ENCODE measurements around the gene ZNF639.
"Not testable (repeated sequence)": the region's sequence is repeated elsewhere in the genome, so short reads cannot be mapped to it uniquely, and the experiment has no call there.

Gene ZNF639

DNA sequence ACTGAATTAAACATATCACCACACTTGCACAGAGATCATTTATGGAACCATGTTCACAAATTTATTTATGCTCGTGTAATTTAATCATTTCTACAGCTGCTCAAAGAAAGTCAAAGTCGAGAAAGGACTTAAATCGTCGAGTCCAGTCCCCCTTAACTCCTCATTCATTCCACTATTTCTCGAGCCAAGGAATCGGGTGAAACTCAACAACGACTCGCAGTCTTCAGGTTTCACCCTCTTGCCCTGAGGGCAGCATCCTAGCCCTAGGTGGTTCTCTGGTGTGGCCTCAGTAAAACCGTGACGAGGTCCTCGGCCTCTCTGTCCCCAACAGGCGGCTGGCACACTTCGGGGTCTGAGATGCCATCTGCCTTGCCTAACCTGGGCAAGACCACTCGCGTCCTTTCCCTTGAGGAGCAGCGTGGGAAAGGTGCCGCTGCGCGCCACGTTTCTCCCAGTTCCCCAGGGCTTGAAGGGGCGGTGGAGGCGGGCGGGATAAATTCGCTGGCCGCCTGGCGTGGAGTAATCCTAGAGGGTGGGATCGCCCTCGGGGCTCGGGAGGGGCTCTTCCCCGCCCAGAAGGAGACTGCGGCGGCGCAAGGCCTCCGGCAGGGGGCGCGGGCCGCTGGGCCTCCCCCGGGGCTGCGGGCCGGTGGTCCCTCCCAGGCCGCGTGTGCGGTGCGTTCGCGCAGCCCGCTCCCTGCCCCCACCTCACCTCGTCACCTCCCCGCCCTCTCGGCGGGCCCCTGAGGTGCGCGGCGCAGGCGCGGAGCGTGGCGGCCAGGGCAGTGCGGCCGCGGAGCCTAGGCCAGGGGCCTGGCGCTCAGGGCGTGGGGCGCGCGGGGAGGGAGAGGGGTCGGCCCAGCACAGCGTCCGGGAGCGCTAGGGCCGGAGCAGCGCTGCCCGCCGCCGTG is at the start of gene ZNF639:
Gene ZNF639 (plus strand): TSS at position 746 of the 911 bp plus-strand sequence. CDS start 5,263 bp downstream, outside the sequence.
- DNase-seq: peak; percentile 54 to 82 (median 68)

GRCh38 chr3:179274434-179274833 is 48.4 kb upstream of the ZNF639 start:
- DNase-seq: not testable (repeated sequence)

DNA sequence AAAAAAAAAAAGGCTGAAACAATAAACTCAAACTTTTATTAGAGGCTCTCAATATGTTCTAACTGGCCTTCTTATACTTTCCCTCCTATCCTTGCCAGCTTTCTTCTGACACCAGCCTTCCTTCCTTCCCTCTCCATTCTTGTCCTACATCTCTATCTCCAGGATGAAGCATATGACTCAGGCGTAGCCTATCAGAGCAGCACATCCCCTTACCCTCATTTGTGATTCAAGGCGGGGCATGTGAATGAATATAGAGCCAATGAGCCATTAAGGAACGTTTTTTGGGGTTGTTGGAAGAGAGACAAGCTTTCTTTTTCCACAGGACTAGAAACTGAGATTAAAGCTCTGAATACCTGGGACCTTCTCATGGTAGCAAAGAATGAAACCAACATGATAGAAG is 46.8 kb upstream of the ZNF639 start:
- no peak for DNase-seq

DNA sequence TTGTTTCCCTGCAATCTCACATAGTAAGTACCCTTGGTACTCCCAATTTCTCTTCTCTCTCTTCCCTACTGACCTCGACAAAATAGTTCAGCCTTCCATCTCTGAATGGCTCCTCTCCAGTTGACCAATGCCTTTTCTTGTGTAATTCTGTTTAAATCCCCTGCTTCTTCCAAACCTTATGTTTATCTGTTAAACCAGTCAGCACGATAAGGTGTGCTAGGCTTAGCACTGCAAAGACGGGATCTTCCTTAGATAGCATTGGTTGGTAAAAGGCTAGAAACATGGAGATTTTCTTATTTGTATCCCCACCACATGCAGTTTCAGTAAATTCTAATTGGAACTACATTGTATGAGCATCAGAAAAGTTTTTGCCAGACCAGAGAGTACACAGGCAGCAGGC is 46.1 kb upstream of the ZNF639 start:
- DNase-seq: no peak

- DNase-seq: no peak
These were observed 44.7 kb upstream of the ZNF639 start for GRCh38 chr3:179278151-179278550.

DNA sequence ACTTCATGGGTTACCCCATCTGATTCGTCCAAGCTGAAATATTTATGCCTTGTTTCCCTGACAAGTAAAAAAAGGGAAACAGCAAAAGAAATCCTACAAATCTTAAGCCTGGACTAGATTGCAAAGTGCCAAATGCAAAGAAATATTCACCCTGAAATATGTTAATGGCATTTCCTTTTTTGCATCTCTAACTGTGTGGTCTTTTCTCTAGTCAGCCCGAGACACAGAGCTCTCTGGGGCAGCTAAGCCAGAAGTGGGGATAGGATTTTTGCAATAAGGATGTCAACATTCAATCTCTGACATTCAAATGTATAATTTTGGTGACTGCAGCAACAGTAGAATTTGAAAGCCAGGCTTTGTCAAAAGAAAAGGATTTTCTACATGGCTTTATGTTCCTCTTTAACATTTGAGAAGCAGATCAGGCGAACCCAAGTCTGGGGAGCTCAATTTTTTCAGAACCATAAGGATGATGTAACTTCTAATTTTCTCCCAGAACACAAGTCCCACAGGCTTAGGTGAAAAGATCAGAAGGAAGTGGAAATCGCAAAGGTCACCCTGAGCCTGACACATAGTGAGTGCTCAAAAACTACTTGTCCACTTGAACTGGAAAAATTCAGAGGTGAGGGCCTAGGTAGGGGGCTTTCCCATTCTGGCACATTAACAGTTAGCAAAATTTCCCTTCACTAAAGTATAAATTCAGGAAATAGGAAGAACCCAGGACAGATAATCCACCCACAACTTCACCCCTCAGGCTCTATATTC is 43.7 kb upstream of the ZNF639 start:
- no peak for DNase-seq

DNA sequence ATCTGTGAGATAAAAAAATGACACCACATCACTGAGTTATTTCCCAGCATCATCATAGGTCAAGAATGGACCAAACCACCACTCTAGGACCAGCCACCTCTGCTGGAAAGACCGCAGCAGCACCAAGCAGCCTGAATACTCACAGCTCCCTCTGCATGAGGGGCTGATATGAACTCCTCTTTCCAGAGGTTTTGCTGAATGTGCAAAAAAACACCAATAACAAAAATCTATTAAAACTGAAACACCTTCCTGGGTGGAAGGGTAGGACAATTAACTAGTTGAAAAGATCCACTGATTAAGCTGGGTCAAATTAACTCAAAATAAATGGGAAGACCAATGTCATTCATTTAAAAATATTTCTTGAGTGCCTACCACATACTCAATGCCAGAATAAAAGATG is 43.0 kb upstream of the ZNF639 start:
- no peak for DNase-seq

GRCh38 chr3:179281825-179282224 is 41.0 kb upstream of the ZNF639 start:
- no peak for DNase-seq

- DNase-seq: no peak
These were observed 36.5 kb upstream of the ZNF639 start for GRCh38 chr3:179286331-179286730.

DNA sequence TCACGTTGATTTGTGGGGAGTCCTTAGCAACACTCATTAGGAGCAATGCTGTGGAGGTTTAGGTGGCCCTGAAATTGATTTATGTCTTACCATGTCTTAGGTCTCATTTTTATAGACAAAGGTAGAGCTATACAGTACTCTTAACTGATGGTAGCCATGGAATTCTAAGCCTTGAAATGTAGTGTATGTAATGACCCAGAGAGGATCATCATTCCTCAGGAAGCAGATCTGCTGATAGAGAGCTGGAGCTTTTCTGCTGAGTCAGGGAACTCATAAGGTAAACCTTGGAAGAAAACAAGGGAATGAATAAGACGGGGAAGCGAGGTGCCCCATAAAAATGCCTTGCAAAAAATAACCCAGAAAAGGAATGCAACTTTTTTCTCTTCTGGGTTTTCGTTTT is 34.0 kb upstream of the ZNF639 start:
- no peak for DNase-seq

- no peak for DNase-seq
These were observed 33.5 kb upstream of the ZNF639 start for GRCh38 chr3:179289295-179289694.

- DNase-seq: no peak
These were observed 30.4 kb upstream of the ZNF639 start for GRCh38 chr3:179292450-179292849.

DNA sequence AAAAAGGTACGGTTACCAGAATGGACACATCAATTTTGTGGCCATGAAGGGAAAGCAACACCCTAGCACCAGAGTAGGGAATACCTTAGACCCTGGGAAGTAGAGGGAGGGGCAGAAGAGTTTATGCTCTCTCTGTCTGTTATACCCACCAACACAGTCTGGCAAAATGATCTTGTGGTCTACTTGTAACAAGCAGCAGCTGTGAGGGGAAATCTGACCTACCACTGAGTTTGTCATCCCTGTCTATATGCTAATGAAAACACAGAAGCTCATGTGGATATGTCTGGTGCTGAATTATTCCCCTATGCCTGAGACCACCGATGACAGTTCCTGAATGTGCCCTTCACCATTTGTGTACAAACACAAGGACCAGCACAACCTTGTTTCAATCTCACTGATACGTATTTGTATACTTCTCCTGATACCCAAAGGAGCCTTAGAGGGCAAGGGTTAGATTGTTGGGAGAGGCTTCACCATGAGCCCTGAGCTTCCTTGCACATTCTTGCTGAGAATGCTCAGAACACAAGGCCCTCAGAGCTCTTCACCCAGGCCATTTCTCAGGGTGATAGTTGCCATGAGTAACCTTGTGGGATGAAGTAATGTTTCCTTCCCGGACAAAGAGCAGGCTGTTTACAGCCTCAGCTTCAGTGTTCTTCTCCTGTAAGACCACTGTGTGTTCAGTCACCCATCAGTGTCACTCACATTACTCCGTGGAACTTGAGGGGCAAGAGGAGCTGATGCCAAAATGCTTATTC is 24.7 kb upstream of the ZNF639 start:
- DNase-seq: no peak

GRCh38 chr3:179299316-179299715 is 23.5 kb upstream of the ZNF639 start:
- DNase-seq: no peak

DNA sequence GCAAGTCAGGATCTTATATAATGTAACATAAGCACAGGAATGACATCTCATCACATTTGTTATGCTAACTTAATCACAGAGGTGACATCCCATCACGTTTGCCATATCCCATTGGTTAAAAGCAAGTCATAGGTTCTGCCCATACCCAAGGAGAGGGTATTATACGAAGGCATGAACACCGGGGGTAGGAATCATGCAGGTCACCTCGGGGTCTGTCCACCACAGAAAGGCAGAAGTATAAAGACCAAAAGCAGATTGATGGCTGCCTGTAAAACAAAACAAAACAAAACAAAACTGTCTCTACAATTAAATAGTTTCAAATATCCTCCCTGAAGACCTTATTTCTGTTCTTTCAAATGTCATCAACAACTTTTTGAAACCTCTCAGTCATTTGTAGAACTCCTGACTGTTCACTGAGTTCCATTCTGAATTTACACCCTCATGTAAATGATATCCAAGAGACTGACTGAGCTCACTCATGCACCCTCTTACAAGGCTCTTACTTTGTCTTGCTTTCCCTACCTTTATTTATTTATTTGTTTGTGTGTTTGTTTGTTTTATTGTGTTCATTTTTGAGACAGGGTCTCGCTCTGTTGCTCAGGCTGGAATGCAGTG is 22.7 kb upstream of the ZNF639 start:
- DNase-seq: no peak

- DNase-seq: no peak
These were observed 21.2 kb upstream of the ZNF639 start for GRCh38 chr3:179301645-179302044.

- DNase-seq: no peak
These were observed 20.7 kb upstream of the ZNF639 start for GRCh38 chr3:179302111-179302510.

DNA sequence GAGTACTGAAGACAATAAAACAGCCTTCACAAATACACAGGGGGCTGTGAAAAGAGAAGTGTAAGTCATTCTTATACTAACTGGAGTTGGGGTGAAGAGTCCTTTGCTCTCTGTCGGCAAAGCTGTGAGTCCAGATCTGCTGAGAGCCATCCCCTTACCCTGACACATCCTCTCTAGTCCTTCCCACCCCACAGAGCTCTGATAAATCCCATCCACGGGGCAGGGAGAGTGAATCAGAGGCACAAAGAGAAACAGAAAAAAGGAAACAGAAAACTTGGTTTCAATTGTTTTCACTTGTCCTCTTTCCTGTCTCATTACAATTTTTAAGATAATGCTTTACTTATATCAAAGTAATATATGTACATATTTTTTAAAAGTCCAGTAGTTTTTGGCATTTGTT is 18.2 kb upstream of the ZNF639 start:
- no peak for DNase-seq

DNA sequence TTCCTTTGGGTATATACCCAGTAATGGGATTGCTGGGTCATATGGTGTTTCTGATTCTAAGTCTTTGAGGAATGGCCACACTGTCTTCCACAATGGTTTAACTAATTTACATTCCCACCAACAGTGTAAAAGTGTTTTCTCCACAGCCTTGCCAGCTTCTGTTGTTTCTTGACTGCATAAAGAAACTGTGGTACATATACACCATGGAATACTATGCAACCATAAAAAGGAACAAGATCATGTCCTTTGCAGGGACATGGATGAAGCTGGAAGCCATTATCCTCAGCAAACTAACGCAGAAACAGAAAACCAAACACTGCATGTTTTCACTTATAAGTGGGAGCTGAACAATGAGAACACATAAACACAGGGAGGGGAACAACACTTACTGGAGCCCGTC is 15.5 kb upstream of the ZNF639 start:
- not testable (repeated sequence) for DNase-seq

- DNase-seq: no peak
These were observed 14.8 kb upstream of the ZNF639 start for GRCh38 chr3:179308001-179308400.

- DNase-seq: no peak
These were observed 13.4 kb upstream of the ZNF639 start for GRCh38 chr3:179309225-179310078.

GRCh38 chr3:179318876-179319275 is 4.0 kb upstream of the ZNF639 start:
- DNase-seq: no peak

Data from activated naive CD4-positive, alpha-beta T cell (primary cell).